H9 (cell line): Measurements from ENCODE around the gene TBXA2R. TPM values are rescaled to one million over a fixed set of nuclear protein-coding genes. Genes with fewer than 3 reads are reported as not detected.

Experiments
- DNase-seq: peaks from one replicate; pipeline ENCODE4 v3.0.0-alpha.2; 2017
- H2AFZ ChIP-seq: one replicate; pipeline ENCODE4 v1.6.1; 2013; ENCODE audit warnings: mild to moderate bottlenecking, low read length, control low read depth, moderate library complexity
- H2AK5ac ChIP-seq: 2 replicates; pipeline ENCODE4 v1.6.1; 2013; ENCODE audit warnings: low read length, control low read depth, mixed read lengths; ENCODE audit not compliant: insufficient read length
- H2BK120ac ChIP-seq: one replicate; pipeline ENCODE4 v1.6.1; 2013; ENCODE audit warnings: low read depth, mild to moderate bottlenecking, low read length, control low read depth, inconsistent platforms; ENCODE audit not compliant: poor library complexity, severe bottlenecking
- H2BK12ac ChIP-seq: 2 replicates; pipeline ENCODE4 v1.6.1; 2013; ENCODE audit warnings: low read length, control low read depth, mixed read lengths, low read depth; ENCODE audit not compliant: insufficient read length
- H2BK15ac ChIP-seq: 2 replicates; pipeline ENCODE4 v1.6.1; 2013; ENCODE audit warnings: low read depth, low read length, control low read depth
- H2BK20ac ChIP-seq: one replicate; pipeline ENCODE4 v1.6.1; 2013; ENCODE audit warnings: low read depth, mild to moderate bottlenecking, low read length, control low read depth, inconsistent platforms; ENCODE audit not compliant: poor library complexity, severe bottlenecking
- H2BK5ac ChIP-seq: 2 replicates; pipeline ENCODE4 v1.6.1; 2013; ENCODE audit warnings: low read length, control low read depth, mixed read lengths; ENCODE audit not compliant: insufficient read length
- H3K14ac ChIP-seq: 2 replicates; pipeline ENCODE4 v1.6.1; 2013; ENCODE audit warnings: low read length, control low read depth; ENCODE audit not compliant: insufficient read depth
- H3K18ac ChIP-seq: 2 replicates; pipeline ENCODE4 v1.6.1; 2013; ENCODE audit warnings: low read depth, mild to moderate bottlenecking, mixed read lengths, low read length, control low read depth; ENCODE audit not compliant: insufficient read length
- H3K23ac ChIP-seq: 2 replicates; pipeline ENCODE4 v1.6.1; 2013; ENCODE audit warnings: low read length, control low read depth, mixed read lengths, low read depth; ENCODE audit not compliant: insufficient read length
- H3K23me2 ChIP-seq: 2 replicates; pipeline ENCODE4 v1.6.1; 2013; ENCODE audit warnings: low read depth, mild to moderate bottlenecking, mixed read lengths, low read length, control low read depth; ENCODE audit not compliant: insufficient read length, poor library complexity, severe bottlenecking
- H3K27ac ChIP-seq: 2 replicates; pipeline ENCODE4 v1.5.1; 2013; ENCODE audit warnings: low read length, control low read depth, mixed read lengths, low read depth; ENCODE audit not compliant: insufficient read length
- H3K27me3 ChIP-seq: 2 replicates; pipeline ENCODE4 v1.6.1; 2013; ENCODE audit warnings: low read length, control low read depth, inconsistent platforms; ENCODE audit not compliant: insufficient read depth
- H3K4ac ChIP-seq: 2 replicates; pipeline ENCODE4 v1.6.1; 2013; ENCODE audit warnings: low read depth, mild to moderate bottlenecking, control low read depth, inconsistent platforms, low read length, moderate library complexity
- H3K4me1 ChIP-seq: 2 replicates; pipeline ENCODE4 v1.6.1; 2013; ENCODE audit warnings: low read length, control low read depth, inconsistent platforms; ENCODE audit not compliant: insufficient read depth
- H3K4me2 ChIP-seq: 2 replicates; pipeline ENCODE4 v1.6.1; 2013; ENCODE audit warnings: low read length, control low read depth, mixed read lengths; ENCODE audit not compliant: insufficient read length, insufficient read depth
- H3K56ac ChIP-seq: 2 replicates; pipeline ENCODE4 v1.6.1; 2013; ENCODE audit warnings: low read depth, mild to moderate bottlenecking, mixed read lengths, low read length, control low read depth; ENCODE audit not compliant: insufficient read length
- H3K79me1 ChIP-seq: 2 replicates; pipeline ENCODE4 v1.6.1; 2013; ENCODE audit warnings: low read depth, mild to moderate bottlenecking, moderate library complexity, low read length, control low read depth, inconsistent platforms; ENCODE audit not compliant: insufficient read depth, poor library complexity, severe bottlenecking
- H3K79me2 ChIP-seq: 2 replicates; pipeline ENCODE4 v1.6.1; 2013; ENCODE audit warnings: low read length, control low read depth, inconsistent platforms; ENCODE audit not compliant: insufficient read depth
- H3K9ac ChIP-seq: 2 replicates; pipeline ENCODE4 v1.6.1; 2013; ENCODE audit warnings: low read length, control low read depth, mixed read lengths; ENCODE audit not compliant: insufficient read length; ENCODE audit errors: extremely low read depth
- H3K9me3 ChIP-seq: one replicate; pipeline ENCODE4 v1.6.1; 2013; ENCODE audit warnings: low read depth, low read length, inconsistent platforms; ENCODE audit not compliant: control insufficient read depth
- H3T11ph ChIP-seq: one replicate; pipeline ENCODE4 v1.6.1; 2013; ENCODE audit warnings: mild to moderate bottlenecking, low read length, control low read depth, inconsistent platforms
- H4K20me1 ChIP-seq: one replicate; pipeline ENCODE4 v1.6.1; 2013; ENCODE audit not compliant: control insufficient read depth, insufficient read length, insufficient read depth
- H4K5ac ChIP-seq: 2 replicates; pipeline ENCODE4 v1.6.1; 2013; ENCODE audit warnings: low read depth, mild to moderate bottlenecking, mixed read lengths, low read length, control low read depth; ENCODE audit not compliant: insufficient read length
- H4K8ac ChIP-seq: replicated peaks from 2 replicates; pipeline ENCODE4 v1.6.1; 2013; ENCODE audit warnings: low read length, control low read depth, mixed read lengths, low read depth; ENCODE audit not compliant: insufficient read length
- H4K91ac ChIP-seq: 2 replicates; pipeline ENCODE4 v1.6.1; 2013; ENCODE audit warnings: low read depth, mild to moderate bottlenecking, moderate library complexity, mixed read lengths, low read length, control low read depth; ENCODE audit not compliant: insufficient read length
- H3K27ac Mint-ChIP-seq, 3 experiments: 2 replicates in 2 of 3; 3 replicates in 1 of 3; pipeline ENCODE4 v1.8.0; 2020 to 2021; ENCODE audit warnings: mixed read lengths in 3 of 3, mild to moderate bottlenecking in 1 of 3, moderate library complexity in 1 of 3
- H3K27me3 Mint-ChIP-seq: 2 replicates; pipeline ENCODE4 v1.8.0; 2021; ENCODE audit warnings: low read depth, mild to moderate bottlenecking, moderate library complexity, mixed read lengths
- H3K36me3 Mint-ChIP-seq, 3 experiments: 2 replicates in 2 of 3; 3 replicates in 1 of 3; pipeline ENCODE4 v1.8.0; 2020 to 2021; ENCODE audit warnings: low read depth in 3 of 3, mixed read lengths in 3 of 3; ENCODE audit not compliant: insufficient read depth in 1 of 3
- H3K4me1 Mint-ChIP-seq, 2 experiments: 2 replicates each; pipeline ENCODE4 v1.8.0; 2020; ENCODE audit warnings: mixed read lengths in 2 of 2
- H3K4me3 Mint-ChIP-seq, 2 experiments: 2 replicates in 1 of 2; 3 replicates in 1 of 2; pipeline ENCODE4 v1.8.0; 2020 to 2021; ENCODE audit warnings: mild to moderate bottlenecking in 2 of 2, mixed read lengths in 2 of 2, moderate library complexity in 1 of 2
- H3K9me3 Mint-ChIP-seq, 2 experiments: 2 replicates in 1 of 2; 3 replicates in 1 of 2; pipeline ENCODE4 v1.8.0; 2020; ENCODE audit warnings: mild to moderate bottlenecking in 2 of 2, mixed read lengths in 2 of 2, moderate library complexity in 1 of 2
- WGBS: extraction: QIAGEN DNeasy Blood & Tissue Kit; methylation state at CpG from one replicate; pipeline ENCODE4 v1.1.7; 2013; ENCODE audit warnings: missing lambda C conversion rate, low lambda C conversion rate, mixed read lengths; ENCODE audit not compliant: insufficient read length; ENCODE audit errors: extremely low coverage; 5-methylcytosine and 5-hydroxymethylcytosine counted together
- total RNA-seq: library from RNA; stranded (reverse); gene quantifications from 2 replicates; pipeline ENCODE4 v1.2.1, GENCODE V29; 2021
- TF ChIP-seq, protein P1 (sequence below): fragments of 200-600 bp; sonication (generic); conservative IDR thresholded peaks from 3 replicates; pipeline ENCODE4 v1.8.0; 2021; ENCODE audit warnings: antibody characterized with exemption, mild to moderate bottlenecking

Gene TBXA2R
- total RNA-seq, 1 experiment from 2014 or later = 0.63 TPM

DNA sequence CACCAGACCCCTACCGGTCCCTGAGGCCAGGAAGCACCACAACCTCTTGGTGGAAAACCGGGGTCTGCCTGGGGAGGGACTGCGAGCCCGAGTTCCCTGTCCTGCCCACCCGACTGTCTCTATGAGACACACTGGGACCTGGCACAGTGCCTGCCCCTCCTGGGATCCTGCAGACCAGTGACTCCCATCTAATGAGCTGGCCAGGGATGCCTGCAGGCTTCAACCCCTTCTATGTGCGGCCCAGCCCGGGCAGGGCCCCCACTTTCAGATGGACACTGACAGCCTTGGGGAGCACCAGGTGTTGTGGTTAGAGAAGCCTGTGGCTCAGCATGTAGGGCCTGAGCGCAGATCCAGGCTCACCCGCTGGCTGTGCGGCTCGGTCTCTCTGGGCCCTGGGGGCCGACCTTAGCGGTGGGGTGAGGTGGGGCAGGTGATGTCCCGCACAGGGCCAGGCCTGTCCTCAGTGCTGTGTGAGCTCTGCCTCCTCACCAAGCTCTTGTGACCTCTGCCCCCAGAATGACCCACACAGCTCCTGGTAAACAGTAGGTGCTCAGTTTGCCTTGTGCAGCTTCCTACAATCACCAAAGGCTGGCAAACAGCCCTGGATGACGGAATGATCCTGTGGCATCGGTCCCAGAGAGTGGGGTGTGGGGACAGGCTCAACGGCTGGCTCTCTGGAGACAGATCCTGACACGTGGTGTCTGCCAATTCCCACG, 37.8 kb upstream of the TBXA2R start:
- Mint-ChIP-seq H3K9me3 (no peaks in the 10 kb centered on the region), H3K4me1 (no peaks in the 10 kb centered on the region), H3K36me3 (peaks cover 7 to 25% (median 20%) of the 10 kb centered on the region in 3 experiments; a peak in 6 of 7 replicates), H3K4me3 (no peak overlapping the region), H3K27ac (no peak overlapping the region), H3K27me3 (no peaks in the 10 kb centered on the region)
- Histone ChIP-seq H2BK12ac (no peak overlapping the region), H2BK120ac (no peak overlapping the region), H2AK5ac (no peak overlapping the region), H3K4ac (no peak overlapping the region), H3K18ac (no peak overlapping the region), H3K56ac (no peak overlapping the region), H4K20me1 (no peaks in the 10 kb centered on the region), H3K9me3 (no peaks in the 10 kb centered on the region), H3K79me2 (no peaks in the 10 kb centered on the region), H3K14ac (no peak overlapping the region), H3K27me3 (no peaks in the 10 kb centered on the region), H2BK15ac (no peak overlapping the region), H3K23me2 (no peaks in the 10 kb centered on the region), H3K4me2 (no peak overlapping the region), H4K5ac (no peak overlapping the region), H3K9ac (no peak overlapping the region), H2BK5ac (no peak overlapping the region), H3K23ac (no peak overlapping the region), H3T11ph (no peak overlapping the region), H4K91ac (no peak overlapping the region), H2AFZ (no peak overlapping the region), H3K79me1 (no peaks in the 10 kb centered on the region), H3K4me1 (no peaks in the 10 kb centered on the region), H3K27ac (no peak overlapping the region), H2BK20ac (no peak overlapping the region), H4K8ac (no peak overlapping the region)
- no CpG with 5 or more reads among the region's 19 CpGs for WGBS
- TF ChIP-seq, protein P1, sequence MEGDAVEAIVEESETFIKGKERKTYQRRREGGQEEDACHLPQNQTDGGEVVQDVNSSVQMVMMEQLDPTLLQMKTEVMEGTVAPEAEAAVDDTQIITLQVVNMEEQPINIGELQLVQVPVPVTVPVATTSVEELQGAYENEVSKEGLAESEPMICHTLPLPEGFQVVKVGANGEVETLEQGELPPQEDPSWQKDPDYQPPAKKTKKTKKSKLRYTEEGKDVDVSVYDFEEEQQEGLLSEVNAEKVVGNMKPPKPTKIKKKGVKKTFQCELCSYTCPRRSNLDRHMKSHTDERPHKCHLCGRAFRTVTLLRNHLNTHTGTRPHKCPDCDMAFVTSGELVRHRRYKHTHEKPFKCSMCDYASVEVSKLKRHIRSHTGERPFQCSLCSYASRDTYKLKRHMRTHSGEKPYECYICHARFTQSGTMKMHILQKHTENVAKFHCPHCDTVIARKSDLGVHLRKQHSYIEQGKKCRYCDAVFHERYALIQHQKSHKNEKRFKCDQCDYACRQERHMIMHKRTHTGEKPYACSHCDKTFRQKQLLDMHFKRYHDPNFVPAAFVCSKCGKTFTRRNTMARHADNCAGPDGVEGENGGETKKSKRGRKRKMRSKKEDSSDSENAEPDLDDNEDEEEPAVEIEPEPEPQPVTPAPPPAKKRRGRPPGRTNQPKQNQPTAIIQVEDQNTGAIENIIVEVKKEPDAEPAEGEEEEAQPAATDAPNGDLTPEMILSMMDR = no peak
- DNase-seq = no peak
